HG03521 (cell line): ENCODE measurements around the gene RSPO1.
"Not testable (repeated sequence)": the region's sequence is repeated elsewhere in the genome, so short reads cannot be mapped to it uniquely, and the experiment has no call there.

Experiments used
- ATAC-seq: cut with Tn5 transposase; IDR thresholded peaks from one replicate; pipeline ENCODE4 v1.9.1; 2021; ENCODE audit warnings: mild to moderate bottlenecking, moderate library complexity; ENCODE audit not compliant: unreplicated experiment

Gene RSPO1

GRCh38 chr1:37622131-37622530 lies 12.6 kb downstream of the RSPO1 start:
- no peak for ATAC-seq

- no peak for ATAC-seq
Observed at GRCh38 chr1:37621326-37621870, 13.3 kb downstream of the RSPO1 start.

- ATAC-seq = no peak
Observed at GRCh38 chr1:37620707-37621106, 14.0 kb downstream of the RSPO1 start.

- ATAC-seq = no peak
Observed at GRCh38 chr1:37616330-37616729, 18.4 kb downstream of the RSPO1 start.

- ATAC-seq = no peak
Observed at GRCh38 chr1:37614105-37614504, 20.6 kb downstream of the RSPO1 start.

- ATAC-seq = no peak
Observed at GRCh38 chr1:37612186-37612585, 22.5 kb downstream of the RSPO1 start.

- ATAC-seq = no peak
Observed at GRCh38 chr1:37609994-37610393, 24.7 kb downstream of the RSPO1 start.

GRCh38 chr1:37609002-37609401 lies 25.7 kb downstream of the RSPO1 start:
- ATAC-seq = no peak

- no peak for ATAC-seq
Observed at GRCh38 chr1:37606481-37607263, 28.0 kb downstream of the RSPO1 start.

GRCh38 chr1:37605806-37606474 lies 28.8 kb downstream of the RSPO1 start:
- no peak for ATAC-seq

GRCh38 chr1:37605061-37605650 lies 29.5 kb downstream of the RSPO1 start:
- ATAC-seq = no peak

- no peak for ATAC-seq
Observed at GRCh38 chr1:37602750-37603694, 31.7 kb downstream of the RSPO1 start.

- no peak for ATAC-seq
Observed at GRCh38 chr1:37601441-37601840, 33.3 kb downstream of the RSPO1 start.

- no peak for ATAC-seq
Observed at GRCh38 chr1:37599940-37600339, 34.8 kb downstream of the RSPO1 start.

- no peak for ATAC-seq
Observed at GRCh38 chr1:37596182-37596667, 38.5 kb downstream of the RSPO1 start.

- peak; percentile 96 for ATAC-seq
Observed at GRCh38 chr1:37595440-37596181, 39.1 kb downstream of the RSPO1 start, which contains the start of gene GNL2. GNL2 (minus strand) TSS chr1:37595937; CDS start chr1:37595822, 115 bp downstream.

- no peak for ATAC-seq
Observed at GRCh38 chr1:37593726-37594125, 41.0 kb downstream of the RSPO1 start.

GRCh38 chr1:37588939-37589338 lies 45.8 kb downstream of the RSPO1 start:
- no peak for ATAC-seq

- not testable (repeated sequence) for ATAC-seq
Observed at GRCh38 chr1:37584544-37584943, 50.1 kb downstream of the RSPO1 start.

- ATAC-seq = no peak
Observed at GRCh38 chr1:37575692-37576091, 59.0 kb downstream of the RSPO1 start.
